GM19463 (cell line): ENCODE measurements around the gene GPR85.
"Not testable (repeated sequence)": the region's sequence is repeated elsewhere in the genome, so short reads cannot be mapped to it uniquely, and the experiment has no call there.

Experiments used
- ATAC-seq: cut with Tn5 transposase; IDR thresholded peaks from one replicate; pipeline ENCODE4 v1.9.1; 2021; ENCODE audit warnings: mild to moderate bottlenecking, moderate library complexity; ENCODE audit not compliant: unreplicated experiment

Gene GPR85, protein sequence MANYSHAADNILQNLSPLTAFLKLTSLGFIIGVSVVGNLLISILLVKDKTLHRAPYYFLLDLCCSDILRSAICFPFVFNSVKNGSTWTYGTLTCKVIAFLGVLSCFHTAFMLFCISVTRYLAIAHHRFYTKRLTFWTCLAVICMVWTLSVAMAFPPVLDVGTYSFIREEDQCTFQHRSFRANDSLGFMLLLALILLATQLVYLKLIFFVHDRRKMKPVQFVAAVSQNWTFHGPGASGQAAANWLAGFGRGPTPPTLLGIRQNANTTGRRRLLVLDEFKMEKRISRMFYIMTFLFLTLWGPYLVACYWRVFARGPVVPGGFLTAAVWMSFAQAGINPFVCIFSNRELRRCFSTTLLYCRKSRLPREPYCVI

GRCh38 chr7:113086431-113086888 is at the start of gene GPR85:
TSS of gene GPR85 (minus strand) at chr7:113086827. CDS start at chr7:113084721, 2,106 bp downstream.
- peak; percentile 82 for ATAC-seq

GRCh38 chr7:113134025-113134424 is 47.4 kb upstream of the GPR85 start:
- ATAC-seq = no peak

- ATAC-seq = no peak
Measured at GRCh38 chr7:113131367-113131766, 44.7 kb upstream of the GPR85 start.

DNA sequence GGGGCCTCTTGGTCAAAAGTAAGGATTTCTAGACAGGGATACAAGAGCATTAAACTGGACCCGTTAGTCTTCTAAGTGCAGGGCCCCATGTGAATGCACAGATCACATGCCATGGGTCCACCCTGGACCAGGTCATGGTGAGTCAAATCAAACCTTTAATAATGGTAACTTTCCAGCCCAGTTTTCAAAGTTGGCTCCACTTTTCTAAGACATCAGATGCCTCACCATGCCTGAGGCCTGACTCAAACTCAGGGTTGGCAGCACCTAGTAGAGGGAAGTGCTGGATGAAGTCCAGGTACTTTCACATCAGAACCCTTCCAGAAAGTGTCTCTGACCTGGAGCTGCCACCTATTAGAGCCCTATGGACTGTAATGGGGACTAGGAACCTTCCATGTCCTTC is 41.4 kb upstream of the GPR85 start:
- no peak for ATAC-seq

DNA sequence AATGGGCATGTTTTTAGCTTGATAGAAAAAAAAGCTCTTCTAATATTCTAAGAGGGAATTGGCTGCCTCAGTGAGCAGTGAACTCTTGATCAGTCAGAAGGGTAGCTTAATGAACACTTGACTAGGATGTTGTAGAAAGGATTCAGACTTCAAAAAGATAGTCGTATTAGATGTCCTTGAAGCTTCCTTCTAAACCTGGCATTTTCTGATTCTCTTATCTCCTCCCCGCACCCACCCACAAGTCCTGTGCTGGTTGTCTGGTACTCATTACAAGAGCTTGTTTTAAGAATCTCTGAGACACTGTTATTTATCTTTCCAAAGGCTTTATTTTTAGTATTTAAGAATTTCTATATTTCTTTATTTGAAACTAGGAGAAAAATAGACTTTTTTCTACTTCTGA is 39.1 kb upstream of the GPR85 start:
- no peak for ATAC-seq

- no peak for ATAC-seq
Measured at GRCh38 chr7:113122744-113123143, 36.1 kb upstream of the GPR85 start.

GRCh38 chr7:113120647-113121046 is 34.0 kb upstream of the GPR85 start:
- ATAC-seq = no peak

DNA sequence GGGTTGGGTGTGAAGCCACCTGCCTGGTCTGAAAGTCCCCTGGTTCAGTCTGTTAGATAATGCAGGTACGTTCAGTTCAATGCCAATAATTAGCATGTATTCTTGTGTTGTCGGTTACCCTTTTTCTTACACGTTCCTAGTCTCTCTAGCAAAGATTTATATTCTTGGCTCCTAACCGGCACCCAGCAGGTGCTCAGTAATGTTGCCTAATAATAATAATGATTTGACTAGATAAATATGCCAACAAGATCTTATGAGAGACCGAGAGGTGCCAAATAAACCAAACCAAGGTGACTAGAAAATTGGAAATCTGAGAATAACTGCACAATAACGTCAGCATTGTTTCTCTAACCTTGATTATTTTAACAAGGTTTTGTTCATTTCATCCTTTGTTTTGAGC is 32.8 kb upstream of the GPR85 start:
- no peak for ATAC-seq

- ATAC-seq = peak; percentile 99
Measured at GRCh38 chr7:113118074-113118959, 31.7 kb upstream of the GPR85 start, which contains the start of gene SMIM30. TSS of gene SMIM30 (minus strand) at chr7:113118554. CDS start at chr7:113117578, 976 bp downstream.

GRCh38 chr7:113117374-113117774 is 30.7 kb upstream of the GPR85 start:
- ATAC-seq = not testable (repeated sequence)

DNA sequence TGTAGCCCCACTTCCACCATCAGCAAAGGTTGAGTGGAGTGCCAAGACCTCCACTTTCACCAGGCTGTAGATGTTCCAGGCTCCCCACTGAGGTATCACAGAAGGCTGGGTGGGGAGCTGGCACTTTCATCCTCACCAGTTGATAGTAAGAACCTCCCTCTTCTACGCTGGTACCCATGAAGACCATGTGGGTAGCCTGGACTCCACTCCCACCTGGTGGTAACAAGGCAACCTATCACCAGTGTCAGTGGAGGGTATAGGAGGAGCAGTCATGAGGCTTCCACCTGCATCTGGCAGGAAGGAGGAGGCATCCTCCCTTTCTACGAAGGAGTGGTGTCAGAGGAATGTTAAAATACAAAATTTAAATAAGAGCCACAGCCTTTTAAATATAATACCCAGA is 27.3 kb upstream of the GPR85 start:
- peak; percentile 22 for ATAC-seq

DNA sequence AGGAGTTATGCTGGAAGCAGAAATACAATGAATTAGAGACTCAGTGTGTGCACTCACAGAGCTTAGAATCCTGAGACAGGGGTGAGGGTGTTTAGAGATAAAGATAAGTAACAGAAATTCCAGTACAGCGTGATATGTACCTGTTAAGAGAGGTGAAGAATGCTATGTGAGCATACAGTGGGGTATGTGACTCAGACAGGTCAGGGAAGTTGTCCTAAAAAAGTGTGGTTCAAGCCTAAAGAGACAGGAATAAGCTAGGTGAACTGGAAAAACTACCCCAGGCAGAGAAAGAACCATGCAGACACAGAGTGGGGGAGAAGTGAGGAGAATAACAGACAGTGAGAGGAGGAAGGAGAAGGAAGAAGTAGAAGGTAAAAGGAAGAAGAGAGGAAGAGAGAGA is 23.1 kb upstream of the GPR85 start:
- ATAC-seq = no peak

- no peak for ATAC-seq
Measured at GRCh38 chr7:113100121-113100603, 13.5 kb upstream of the GPR85 start.

DNA sequence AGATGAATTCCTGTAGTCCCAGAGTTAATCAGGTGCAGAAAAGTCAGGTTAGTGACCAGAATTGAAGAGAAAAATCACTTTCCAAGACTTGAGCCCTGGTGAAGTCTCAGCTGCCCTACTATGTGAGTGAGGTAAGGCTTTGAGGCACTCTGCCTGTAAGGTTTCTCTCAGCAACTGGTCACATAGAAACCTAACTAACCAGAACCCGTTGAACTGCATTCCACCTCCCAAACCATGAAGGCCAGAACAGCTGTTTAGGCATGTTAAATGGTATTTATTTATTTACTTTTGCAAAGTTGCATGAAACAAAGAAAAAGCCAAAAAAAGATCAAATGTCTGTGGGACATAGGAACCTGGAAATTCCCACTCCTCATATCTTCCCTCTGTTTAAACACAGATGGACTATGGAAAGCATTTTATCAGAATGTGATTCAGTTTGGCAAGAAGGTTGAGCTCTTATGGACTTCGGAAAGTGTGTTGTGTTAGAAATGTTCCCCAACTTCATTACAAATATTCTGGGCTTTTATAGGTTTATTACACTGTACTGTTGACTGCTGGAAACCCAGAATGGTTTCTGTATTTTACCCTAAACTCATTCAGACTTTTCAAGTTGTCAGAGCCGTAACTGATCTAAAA is 12.8 kb upstream of the GPR85 start:
- ATAC-seq = no peak

DNA sequence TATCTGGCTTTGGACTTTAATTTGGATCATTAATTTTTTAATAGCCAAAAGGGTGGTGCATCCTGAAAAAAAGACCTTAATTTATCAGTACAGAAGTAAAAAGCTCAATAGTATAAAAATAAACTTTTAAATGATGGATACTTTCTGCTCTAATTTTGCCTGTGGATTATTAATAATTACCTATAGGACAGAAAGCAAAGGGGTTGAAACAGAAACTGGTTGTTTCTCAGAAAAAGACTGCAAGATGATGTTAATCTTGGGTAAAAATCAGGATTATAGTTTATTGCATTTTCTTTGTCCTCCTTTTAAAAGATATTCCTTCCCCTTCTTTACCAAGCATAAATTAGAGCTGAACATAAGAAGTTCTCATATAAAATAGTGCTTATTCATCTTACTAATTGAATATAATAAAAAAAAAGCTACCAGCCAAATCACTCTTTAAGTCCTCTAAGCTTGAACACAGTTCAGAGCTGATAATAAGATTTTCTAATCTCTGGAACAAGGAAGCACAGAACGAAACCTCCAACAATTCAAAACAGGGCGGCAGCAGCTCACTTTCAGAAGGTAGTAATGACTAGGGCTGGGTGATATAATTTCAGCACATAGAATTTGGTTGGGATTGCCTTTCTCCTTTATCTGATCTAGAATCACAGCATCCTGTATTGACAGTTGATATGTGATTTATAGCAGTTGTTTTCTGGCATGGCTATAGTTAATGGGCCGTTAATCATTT is 8.1 kb upstream of the GPR85 start:
- ATAC-seq = no peak

DNA sequence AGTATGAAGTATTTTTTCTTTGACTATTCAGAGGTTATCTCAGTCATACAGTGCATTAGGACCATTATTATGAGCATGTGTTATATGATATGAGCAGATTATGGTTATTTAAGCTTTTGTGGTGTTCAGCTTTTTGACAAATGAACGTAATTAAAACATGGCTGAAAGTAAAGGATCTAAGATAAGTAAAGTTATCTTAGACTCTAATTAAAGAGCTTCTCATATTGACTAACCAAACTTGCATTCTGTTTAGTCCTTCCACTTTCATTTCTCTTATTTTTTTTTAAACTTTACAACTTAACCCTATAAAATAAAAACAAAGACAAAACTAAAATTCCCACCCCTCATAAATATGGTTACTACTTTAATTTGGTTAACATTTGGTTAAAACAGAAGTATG is 6.9 kb upstream of the GPR85 start:
- ATAC-seq = no peak

- ATAC-seq = no peak
Measured at GRCh38 chr7:113092762-113093161, 6.1 kb upstream of the GPR85 start.

- ATAC-seq = no peak
Measured at GRCh38 chr7:113087071-113087998, 708 bp upstream of the GPR85 start.

- ATAC-seq = no peak
Measured at GRCh38 chr7:113085781-113086390, 741 bp downstream of the GPR85 start.
